HG02588 (cell line): Measurements from ENCODE around the gene CRYGN.

Experiments
- ATAC-seq: cut with Tn5 transposase; IDR thresholded peaks from one replicate; pipeline ENCODE4 v1.9.1; 2021; ENCODE audit warnings: mild to moderate bottlenecking, moderate library complexity; ENCODE audit not compliant: unreplicated experiment

The CRYGN gene

GRCh38 chr7:151381348-151382078 is 58.4 kb downstream of the CRYGN start:
- no peak for ATAC-seq

GRCh38 chr7:151381098-151381347 is 58.9 kb downstream of the CRYGN start:
- ATAC-seq = no peak

GRCh38 chr7:151380199-151381097 is 59.5 kb downstream of the CRYGN start:
- ATAC-seq = no peak

- ATAC-seq = no peak
Observed at GRCh38 chr7:151379534-151380198, 60.3 kb downstream of the CRYGN start.

DNA sequence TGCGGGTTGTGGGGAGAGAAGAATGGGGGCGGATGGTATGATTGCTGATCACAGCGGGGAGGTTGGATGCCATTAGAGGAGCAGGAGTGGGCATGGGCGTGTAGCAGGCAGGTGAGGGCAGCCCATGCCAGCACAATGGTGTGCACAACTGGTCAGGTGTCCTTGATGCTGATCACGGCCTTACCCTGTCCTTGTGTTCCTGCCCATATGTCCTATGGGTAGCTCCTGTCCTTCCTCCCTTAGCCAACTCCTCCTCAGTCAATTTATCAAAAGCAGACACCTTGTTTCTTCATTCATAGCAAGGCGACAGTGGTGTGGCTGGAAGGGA is 60.8 kb downstream of the CRYGN start:
- ATAC-seq = no peak
